SW 1271 (cell line): Measurements from ENCODE around the gene AIG1.
"Not testable (repeated sequence)": the region's sequence is repeated elsewhere in the genome, so short reads cannot be mapped to it uniquely, and the experiment has no call there.

Experiments used
- DNase-seq, 2 experiments: peaks; one replicate each; lab custom pipeline; 2025; lab: John Stamatoyannopoulos, UW

AIG1 gene

DNA sequence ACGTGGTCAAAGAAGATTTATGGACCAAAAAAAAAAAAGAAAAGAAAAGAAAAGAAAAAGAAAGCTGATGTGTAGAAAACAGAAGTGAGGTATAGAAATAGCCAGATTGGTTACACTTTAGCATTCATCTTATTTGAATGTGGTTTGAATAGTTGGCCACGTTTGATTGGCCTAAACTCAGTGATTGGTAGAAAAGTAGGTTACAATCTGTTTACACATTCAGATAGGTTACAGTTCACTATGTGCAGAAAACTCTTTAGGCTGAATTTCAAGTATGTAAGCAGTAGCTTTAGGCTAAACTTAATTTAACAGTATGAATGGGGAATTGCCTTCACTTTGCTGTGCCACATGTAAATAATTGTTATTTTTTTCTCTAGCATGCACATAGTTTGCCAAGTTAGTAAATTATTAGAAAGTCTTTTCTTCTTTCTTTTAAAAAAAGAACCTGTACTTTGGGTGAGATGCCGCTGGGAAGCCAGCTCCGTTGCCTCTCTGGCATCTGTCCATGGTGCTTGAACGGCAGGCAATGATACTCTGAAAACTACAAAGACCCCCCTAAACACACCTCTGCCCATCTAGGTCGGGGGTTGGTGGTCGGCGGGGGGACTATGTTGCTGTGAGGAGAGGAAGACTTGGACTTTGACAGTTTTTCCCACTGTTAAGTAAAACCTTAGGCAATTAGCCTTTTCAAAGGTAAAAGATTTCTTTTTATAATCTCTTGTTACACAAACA is 173.0 kb downstream of the AIG1 start:
- no peak for DNase-seq

DNA sequence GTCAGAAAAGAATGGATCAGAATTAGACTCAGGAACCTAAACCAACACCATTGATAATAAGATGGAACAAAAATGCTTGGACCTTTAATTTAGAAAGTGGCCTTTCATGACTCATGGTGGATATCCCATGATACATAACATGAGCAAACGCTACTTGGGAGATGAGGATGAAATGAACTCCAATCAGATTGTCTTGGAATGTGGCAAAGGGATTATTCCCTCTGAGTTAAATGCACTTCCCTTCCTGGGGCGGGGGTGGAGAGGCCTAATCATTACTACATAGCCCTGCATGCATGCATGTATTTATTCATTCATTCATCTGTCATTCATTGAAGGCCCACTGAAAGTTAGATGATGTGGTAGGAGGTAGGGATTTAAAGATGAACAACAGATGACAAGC is 174.0 kb downstream of the AIG1 start:
- no peak for DNase-seq

DNA sequence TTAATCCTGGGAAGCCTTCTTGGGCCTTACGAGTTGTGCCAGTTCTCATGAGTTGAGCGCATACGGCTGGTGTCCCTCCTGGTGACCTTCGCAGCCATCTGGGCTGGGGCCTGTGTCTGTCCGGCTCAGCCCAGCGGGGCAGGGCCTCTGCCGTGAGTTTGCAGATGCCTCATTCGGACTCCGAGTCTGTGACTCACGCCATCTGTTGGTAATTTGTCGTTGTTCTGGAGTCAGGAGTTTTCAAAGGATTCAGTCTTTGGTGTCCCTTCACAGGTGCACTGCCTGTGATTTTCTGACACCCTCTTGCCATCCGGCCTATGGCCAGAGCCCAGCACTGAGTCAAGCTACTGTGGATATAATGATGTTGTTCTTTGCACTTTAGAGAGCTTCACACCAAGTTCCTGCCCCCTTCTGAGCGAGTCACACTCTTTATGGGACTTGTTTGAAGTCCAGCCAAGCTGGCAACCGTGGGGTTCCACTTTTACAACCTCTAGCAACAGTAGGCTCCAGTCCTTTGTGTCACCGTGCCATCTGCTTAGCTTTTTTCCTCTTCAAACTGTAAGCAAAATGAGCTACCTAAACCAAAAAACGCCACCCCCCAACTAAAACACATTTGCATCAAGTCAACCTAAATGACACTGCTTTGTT is 175.6 kb downstream of the AIG1 start:
- no peak for DNase-seq

DNA sequence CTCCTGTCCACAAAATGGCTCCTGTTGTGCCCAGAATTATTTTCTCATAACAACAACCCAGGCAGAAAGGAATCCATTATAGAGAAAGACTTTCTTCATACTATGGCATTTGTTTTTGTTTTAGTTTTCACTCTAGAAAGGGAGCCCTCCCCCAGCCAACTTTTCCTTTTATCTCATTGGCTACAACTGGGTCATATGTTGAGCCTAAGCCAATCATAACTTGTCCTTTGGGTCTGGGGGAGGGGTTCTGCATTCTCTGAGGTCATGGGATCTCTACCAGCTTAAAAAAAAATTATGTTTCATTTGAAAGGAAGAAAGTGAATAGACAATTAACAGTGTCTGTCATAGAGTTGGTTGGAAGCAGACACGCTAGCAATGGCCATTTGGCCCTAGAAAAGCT is 177.6 kb downstream of the AIG1 start:
- DNase-seq: no peak

DNA sequence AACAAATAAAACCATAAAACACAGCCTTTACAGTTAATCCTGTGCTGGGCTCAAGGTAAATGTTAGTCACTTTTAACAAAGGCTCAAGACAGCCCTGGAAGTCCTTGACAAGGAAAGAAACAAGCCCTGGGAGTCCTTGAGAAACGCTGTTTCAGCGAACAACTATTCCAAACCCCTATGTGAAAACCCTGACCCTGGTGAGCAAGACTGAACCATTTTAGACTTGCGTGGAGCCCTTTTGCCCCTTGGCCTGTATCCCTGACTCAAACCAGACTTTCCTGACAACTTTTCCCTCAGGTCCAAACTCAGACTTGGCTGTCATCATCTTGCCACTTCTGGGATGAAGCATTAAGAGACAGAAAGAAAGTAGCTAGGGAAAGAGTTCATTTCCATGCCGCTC is 180.4 kb downstream of the AIG1 start:
- DNase-seq: no peak

DNA sequence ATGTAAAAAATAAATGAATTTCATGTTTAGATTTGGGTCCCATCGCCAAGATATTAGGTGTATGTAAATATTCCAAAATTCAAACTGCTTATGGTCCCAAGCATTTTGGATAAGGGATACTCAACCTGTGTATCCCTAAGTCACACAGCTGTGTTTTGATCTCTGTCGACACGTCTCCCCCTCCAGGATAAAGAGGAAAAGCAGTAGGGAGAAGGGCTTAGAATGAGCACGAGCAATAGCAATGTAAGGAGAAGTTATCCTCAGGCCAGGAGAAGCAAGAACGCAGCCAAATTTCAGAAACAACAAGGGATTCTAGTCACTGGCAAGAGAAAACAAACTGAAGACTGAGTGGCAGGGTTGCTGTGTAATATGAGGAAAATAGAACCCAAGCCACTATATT is 181.2 kb downstream of the AIG1 start:
- no peak for DNase-seq

DNA sequence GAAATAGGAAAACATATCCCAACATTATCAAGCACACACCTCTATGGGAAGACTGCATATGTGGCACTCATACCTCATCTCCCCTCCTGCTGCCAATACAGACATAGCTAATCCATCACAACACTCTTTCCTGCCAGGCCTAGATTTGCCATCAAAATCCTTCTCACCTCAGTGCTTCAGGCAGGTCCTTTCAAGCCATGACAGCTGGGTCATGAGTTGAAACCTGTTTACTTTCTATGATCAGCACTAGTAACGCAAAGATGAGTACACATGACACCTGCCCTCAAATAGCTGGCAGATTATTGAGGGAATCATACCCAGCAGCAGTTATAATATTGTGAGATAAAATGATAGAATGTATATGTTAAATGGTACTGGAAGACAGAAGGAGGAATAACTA is 183.1 kb downstream of the AIG1 start:
- DNase-seq: no peak

DNA sequence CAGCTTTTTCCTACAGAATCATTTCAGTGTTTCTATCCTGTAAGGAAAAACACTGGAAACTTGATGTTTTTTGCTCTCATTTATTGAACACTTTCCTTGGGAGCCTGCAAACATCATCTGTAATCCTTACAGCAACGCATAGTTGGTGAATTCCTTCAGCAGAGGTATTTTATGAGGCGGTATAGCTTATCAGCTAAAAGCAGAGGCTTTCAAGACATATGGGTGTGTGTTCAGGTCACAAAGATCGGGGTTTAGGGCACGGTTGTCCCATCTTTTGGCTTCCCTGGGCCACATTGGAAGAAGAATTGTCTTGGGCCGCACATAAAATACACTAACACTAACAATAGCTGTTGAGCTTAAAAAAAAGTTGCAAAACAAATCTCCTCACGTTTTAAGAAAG is 185.0 kb downstream of the AIG1 start:
- DNase-seq: no peak

DNA sequence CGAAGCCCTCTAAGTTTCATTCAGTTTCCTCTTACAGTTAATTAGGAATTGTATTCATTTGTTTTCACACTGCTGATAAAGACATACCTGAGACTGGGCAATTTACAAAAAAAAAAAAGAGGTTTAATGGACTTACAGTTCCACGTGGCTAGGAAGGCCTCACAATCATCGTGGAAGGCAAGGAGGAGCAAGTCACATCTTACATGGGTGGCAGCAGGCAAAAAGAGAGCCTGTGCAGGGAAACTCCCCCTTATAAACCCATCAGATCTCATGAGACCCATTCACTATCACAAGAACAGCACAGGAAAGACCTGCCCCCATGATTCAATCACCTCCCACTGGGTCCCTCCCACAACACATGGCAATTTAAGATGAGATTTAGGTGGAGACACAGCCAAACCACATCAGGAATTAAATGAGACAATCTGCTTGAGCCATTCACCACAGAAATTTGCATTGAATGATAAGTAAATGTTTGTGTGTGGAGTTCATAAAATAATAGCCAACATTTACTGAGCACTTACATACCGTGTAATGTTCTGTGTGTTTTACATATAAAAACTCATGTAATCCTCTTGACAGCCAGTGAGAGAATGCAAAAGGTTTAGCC is 185.6 kb downstream of the AIG1 start:
- DNase-seq: not testable (repeated sequence)

DNA sequence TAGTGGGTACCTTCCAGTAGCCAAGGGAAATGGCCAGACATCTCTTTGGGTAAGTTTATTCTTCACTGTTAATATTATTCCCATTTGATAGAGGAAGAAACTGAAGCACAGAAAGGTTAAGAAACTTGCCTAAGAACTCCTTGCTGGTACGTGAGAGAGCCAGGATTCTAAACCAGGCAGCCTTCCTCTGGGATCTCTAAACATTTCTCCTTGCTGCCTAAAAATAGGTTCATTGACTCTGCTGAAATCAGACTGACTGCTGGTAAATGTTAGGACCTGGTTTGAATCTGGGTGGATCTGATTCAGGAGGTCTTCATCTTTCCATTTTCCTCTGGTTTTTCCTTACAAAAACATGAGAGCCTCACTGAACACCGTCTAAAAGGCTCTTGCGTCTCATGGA is 186.9 kb downstream of the AIG1 start:
- DNase-seq: no peak

DNA sequence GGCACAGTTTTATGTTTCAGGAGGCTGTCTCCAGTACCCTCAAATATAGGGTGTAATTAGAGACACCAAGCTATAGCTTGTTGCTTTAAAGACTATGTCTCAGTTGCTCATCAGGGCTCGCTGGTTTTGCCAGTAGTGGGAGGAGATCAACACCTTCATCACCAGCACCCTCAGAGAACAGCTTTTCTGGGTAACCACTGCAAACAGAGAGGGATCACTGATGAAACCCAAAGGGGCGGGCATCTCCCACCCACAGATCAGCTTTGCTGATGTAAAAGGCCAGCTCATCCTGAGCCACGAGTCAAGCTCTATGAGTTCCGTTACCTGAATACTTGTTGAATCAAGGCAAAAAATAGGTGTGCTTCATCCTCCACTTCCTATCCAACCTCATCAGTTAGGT is 187.7 kb downstream of the AIG1 start:
- DNase-seq: no peak

DNA sequence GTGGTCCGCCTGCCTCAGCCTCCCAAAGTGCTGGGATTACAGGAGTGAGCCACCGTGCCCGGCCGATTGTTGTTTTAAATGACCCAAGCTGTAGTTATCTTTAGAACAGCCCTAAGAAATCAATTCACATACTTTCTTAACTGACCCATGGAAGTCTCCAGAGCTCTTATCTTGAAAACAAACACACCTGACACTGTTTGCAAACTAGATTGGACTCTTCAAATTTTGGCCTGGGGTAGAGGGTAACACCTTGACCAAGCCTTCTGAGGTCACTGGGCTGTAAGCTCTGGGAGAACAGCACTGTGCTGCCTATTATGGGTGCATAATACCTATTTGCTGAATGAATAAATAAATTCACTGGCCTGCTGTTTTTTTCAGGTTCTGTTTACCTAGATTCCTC is 190.6 kb downstream of the AIG1 start:
- no peak for DNase-seq

DNA sequence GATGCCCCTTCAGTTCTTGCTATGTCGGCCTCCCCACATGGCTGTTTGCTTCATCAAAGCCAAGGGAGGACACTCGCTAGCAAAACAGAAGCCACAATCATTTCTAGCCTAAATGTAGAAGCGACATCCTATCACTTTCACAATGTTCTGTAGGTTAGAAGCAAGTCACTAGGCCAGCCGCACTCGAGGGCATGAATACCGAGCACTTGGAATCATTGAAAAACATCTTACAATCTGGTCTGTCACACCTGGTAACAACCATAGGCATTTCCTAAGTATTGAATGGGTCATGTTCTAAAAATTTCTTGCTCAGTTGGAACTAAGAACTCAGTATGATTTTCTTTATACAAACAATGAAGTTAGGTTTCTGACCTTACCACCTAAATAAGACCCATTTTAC is 192.3 kb downstream of the AIG1 start:
- no peak for DNase-seq

DNA sequence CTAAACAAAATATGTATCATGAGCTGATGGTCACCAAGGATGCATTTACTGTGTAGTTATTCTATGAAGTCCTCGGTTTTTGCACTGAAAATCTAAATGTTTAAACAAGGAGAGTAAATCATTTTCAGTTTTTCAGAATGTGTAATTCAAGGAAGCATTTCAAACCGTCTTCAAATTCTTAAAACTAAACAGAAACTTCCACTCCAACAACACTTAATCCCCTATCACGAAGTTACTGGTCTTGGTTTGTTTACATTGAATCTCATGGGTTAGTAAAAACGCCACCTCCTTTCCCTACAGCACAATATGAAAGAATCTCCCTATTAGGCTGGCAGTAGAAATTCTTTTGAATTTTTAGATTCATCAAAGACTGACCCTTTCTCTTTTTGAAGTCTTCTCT is 192.9 kb downstream of the AIG1 start:
- no peak for DNase-seq

DNA sequence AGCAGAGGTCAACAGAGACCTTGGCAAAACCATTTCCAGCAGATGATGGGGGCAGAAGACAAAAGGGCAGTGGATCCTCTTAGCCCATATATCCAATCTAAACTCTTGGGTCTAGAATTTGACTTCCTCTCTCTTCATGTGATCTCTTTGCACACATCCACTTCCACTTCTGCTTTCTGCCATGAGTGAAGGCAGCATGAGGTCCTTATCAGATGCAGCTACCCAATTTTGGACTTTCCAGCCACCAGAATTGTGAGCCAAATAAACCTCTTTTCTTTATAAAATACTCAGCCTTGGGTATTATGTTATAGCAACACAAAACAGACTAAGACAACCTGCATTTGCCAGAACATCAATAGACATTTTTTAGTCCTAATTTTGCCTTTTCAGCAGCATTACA is 198.3 kb downstream of the AIG1 start:
- no peak for DNase-seq

DNA sequence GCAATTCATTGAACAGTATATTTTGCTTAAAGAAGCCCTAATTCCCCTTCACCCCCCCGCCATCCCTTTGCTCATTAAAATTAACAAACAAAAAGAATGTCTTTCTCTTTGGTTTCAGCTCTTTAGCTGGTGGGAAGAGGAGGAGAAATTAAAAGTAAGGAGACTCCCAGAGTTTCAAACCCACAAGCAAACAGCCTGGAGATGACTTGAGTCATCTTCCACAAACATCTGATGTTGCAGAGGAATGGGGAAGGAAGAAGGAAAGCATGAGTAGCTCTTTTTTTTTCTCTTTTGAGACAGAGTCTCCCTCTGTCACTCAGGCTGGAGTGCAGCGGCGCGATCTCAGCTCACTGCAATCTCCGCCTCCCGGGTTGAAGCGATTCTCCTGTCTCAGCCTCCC is 200.2 kb downstream of the AIG1 start:
- DNase-seq: no peak

DNA sequence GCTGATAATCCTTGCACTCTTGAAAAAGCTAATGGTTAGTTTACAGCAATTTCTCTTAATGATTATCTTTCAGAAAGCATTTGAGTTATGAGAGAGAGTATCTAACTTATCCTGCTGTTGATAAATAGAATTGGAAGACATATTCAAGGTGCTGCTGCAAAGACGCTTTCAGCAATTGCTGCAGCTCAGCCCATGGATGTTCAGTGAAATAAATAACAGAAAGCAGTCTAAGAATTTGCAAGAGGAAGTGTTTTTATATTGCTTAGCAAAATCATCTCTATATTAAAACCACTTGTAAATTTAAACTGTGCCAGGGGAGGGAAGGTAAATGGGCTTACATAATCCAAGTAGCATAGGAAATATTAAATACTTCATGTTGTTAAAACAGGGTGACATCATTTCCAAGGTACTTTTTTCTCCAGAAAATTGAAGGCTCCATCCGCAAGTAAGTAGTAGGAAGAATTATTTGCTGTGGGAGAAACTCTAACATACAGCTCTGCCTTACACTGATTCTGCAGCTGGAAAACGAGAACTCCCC is 201.3 kb downstream of the AIG1 start:
- no peak for DNase-seq

DNA sequence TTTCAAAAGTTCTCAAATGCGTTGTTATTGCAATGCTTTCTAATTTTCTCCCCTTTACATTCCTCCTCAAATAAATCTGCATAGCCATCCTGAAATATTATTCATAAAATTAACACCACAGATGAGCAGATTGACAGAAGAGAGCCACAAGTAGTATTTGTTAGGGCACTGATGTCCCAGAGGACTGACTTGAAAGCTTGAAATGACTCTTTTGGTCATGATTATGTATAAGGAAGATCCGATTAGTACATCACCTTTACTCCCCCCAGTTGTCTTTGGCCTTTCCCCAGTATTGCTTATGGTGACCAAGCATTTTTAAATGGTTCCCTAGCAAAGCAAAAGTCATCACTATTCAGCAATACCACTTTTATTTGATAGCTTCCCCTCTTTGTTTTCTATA is 202.2 kb downstream of the AIG1 start:
- no peak for DNase-seq

DNA sequence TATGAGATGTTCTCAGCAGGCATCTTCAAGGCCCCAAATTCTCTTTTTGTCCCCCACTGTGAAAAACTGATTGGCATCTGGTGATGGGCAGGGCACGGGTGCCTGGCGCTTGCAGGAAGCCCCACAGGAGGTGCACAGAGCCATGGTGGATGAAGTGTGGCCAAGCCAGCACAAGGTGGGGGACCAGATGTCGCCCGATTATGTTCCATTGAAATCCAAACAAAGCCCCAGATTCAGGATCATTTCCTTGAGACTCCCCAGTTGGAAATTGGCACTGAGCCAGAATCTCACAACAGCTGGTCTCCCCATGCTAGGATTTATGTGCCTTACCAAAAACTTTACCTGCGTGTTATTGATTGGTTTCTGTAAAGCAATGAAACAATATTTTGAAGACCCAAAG is 203.7 kb downstream of the AIG1 start:
- DNase-seq: no peak

DNA sequence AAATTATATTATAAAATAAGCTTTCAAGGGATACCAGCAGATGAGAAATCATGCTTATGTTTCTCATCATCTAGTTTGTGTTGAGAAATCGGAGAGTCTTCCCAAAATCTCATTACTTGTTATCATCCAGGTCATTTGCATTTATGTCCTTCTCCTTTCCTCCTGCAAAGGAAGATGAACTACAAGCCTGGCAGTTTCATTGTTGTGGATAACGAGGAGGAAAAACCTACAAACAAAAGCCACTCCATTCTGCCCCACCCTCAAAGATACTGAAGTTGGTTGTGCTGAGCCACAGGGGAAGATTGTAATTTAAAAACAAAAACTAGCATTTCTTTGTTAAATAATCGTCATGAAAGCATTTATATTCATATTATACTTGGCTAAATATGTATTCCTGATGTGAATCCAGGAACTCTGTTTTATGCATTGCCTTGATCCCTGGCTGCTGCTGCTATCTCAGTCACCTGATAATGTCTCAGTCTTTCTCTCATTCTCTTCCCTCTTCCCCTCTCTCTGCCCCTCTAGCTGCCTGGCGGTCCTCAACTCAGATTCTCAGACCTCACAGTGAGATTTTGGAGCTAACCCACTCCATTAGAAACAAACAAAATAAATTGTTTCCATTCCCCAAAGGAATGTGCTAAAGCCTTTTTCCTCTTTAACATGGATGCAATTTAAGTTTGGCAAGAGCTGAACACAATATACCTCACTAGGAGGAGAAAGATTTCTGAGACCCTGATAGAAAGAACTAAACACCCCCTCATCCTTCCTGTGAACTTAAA is 204.5 kb downstream of the AIG1 start:
- DNase-seq: no peak

DNA sequence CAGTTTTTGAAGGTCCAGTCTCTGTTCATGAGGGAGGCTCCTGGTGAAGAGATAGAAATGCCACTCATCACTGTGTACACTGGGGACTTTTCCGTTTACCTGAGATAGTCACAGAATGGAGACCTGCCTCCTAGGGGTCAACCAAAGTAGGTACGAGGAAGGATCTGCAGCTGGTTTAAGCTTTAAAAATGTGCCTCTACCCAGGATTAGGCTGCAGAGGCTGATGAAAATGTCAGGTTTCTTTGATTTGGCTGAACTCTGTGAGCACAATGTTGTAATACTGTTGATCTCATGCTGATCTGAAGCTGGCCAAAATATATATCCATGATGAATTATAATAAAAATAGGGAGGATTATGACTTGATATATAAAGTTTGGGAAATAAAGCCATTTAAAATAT is 207.1 kb downstream of the AIG1 start:
- DNase-seq: no peak

DNA sequence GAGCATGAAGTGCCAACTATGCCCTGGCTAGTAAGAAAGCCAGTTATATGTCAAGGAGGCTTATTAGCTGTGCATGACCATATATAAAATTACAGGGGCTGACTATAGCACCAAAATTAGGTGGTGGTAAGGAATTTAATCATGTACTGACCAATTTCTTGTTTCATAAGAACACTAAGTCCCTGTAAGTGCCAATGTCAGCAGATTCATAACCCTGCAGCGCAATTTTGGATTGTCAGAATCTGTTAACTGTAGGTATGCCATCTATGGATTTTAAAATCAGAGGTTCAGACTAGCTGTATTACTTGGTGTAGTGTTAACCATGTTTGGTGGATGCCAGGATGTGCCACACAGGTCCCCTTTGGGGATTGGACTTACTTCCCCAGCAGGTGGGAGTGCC is 207.8 kb downstream of the AIG1 start:
- no peak for DNase-seq

DNA sequence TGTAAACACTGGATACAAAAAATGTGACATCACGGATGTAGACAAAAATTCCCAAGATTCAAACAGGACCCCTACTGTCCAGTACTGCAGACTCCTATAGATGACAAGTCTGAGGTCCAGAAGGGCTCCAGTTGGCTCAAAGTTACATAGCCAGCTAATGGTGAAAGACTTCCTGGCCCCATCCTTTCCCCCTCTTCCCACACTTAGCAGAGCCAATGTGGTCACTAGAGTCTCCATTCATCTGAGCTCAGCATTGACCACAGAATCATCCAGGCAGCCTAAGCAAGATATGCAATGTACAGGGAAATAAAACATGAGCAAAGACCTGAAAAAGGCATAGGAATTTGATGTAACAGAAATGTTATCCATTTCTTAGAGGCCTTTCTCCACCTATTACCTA is 209.3 kb downstream of the AIG1 start:
- DNase-seq: no peak
